Inferior parietal cortex (tissue), 1 donor: ENCODE measurements around the gene CORO6.
"Not testable (repeated sequence)": the region's sequence is repeated elsewhere in the genome, so short reads cannot be mapped to it uniquely, and the experiment has no call there.

Experiments
- DNase-seq: peaks from one replicate; pipeline ENCODE4 v3.0.0-alpha.2; 2016; ENCODE audit errors: extremely low spot score

Gene CORO6

DNA sequence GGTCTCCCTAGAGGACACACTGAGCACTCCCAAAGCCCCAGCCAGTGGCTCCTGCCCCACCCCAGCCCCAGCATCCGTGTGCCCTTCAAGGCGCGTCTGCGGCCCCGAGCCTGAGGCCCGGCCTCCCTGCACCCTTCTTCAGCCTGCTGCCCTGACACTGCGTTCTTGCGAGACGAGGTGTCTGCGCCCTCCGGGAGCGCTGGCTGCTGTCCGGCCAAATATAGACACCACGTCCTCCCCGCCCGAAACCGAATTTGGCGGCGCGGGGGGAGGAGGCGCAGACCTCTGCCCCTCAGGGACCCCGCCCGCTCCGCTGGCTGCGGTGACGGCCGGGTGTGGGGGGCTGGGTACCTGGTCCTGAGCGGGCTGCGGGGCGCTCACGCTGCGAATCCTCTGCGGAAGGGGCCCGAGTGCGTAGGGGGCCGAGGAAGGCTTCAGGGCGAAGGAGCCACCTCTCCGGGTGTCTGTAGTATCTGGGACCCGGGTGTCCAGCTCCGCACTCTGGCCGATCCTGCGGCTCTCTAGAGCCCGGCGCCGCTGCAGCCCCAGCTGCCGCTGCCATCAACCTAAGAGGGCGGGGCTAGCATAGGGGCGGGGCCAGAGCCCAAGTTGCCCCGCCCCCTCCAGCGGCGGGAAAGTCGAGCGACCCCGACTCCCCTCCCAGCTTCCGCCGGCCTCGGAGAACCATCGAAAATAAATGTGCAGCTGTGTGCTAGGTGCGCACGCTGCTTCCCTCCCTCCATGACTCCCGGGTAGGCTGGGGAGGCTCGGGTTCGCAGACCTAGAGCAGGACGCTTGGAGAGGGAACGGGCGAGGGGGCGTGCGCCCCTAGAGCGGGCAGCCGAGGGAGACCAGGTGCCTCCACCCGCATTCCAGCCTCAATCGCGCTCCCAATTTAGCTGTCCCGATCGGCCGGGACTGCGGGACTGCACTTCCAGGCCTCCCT lies at the start of gene CORO6:
TSS of gene CORO6 (minus strand) at position 576 of the 946 bp plus-strand sequence. CDS start 1,491 bp downstream, outside the sequence.
- peak; percentile 58 for DNase-seq

DNA sequence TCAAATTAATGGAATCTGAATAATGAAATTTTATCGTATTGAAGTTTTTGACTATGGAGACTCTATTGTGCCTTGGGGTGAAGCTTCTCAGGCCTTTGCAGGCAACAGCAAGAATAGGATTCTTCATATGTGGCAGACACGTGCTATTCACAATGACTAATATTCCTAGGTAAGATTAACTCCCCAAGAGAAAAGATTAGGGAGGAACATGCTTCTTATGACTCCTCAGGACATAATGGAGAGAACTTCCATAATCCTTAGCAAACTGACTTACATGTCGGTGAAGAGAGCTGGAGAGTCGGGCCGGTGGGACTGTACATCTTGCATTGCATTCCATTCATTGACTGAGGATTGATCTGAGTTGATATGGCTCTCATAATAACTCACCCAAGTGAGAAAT lies 48.9 kb upstream of the CORO6 start:
- no peak for DNase-seq

DNA sequence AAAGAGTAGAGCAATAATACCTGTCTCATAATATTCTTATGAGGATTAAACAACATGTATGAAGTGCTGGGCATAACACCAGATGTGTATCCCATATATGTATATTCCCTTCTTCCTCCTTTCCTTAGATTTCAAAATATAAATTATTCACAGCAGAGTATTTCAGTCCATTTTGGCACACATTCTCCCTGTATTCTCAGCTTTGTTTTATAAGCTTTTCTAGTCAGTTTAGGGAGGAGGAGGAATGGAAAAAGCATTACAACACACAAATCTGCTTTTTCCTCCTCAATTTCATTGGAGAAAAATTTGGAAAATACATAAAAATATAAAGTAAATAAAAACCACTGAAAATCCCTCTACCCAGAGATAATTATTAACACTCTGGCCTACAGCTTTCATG lies 46.6 kb upstream of the CORO6 start:
- DNase-seq, result no peak

DNA sequence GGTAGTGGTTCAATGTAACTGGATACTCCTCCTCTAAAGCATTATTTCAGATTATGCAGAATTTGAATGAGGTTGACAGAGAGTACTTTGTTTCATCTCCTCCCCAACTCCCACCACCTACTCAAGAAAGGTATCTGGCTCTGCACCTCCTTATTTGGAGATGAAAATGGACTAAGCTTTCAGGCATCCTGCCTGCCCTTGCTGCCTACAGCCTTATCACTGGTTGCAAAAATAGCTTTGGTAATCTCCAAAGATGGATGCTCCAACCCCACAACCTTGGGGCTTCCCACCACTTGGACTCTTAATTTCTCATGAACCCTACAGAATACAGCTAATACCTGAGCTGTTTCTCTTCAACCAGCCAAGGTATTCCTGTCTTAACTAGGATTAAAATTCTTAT lies 45.3 kb upstream of the CORO6 start:
- DNase-seq, result no peak

DNA sequence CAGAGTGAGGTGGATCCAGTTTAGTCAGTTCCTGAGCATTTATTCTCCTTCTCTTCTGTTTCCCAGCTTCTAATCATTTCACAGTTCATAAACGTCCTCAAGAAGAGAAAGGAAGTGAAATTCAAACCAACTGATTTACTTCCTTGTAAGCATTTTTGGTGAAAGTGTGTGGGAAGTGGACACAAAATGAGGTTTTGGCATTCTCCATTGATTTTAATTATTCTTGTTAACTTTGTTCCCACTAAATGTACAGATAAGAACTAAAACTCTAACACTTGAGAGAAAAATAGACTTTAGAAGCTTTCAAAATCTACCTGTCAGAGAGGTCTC lies 42.7 kb upstream of the CORO6 start:
- no peak for DNase-seq

DNA sequence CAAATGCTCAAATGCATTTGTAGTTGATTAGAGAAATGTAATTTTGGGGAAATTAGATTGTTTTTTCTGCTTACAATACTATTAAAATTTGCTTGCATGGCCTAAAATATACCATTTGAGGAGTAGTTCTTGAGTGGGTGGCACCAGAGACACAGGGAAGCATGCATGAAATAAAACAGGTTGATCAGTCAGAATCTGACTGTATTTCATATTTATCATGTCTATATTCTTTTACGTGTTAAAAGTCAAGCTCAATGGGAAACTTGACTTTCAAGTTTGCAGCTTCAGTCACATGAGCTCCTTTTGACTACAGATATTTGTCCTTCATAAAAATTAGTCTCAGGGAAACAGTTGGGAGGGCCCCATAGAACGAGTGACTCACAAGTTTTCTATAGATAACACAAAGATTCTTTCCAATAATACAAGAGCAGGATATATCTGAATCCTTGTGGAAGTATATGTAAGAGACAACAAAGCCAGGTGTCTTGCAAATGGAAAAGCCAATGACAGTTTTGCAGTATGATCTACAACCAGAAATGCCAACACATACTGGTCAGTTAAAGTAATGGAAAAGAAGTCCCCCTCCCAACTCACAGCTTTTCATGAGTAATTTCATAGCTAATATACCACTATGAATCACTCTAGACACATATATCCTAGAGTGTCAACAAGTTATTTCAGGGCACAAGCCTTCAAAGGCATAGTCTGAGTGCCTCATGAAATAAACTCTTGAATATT lies 42.2 kb upstream of the CORO6 start:
- no peak for DNase-seq

DNA sequence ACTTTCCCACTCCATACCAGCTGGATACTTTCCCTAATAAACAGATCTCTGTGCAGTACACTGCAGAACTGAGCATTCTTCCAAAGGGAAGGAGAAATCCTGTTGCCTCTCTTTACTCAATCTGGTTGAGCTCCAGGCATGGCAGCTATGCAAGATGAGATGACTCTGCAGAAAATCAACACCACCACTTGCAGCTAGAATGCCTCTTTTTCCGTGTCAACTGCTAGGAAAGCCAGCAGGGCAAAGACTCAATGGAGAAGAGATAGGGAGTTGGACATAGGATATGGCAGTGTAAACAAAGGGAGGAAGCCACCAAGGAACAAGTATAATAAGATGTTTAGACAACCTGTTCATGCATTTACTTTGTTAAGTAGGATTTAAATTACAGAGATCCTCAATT lies 40.4 kb upstream of the CORO6 start:
- DNase-seq, result peak; percentile 51

DNA sequence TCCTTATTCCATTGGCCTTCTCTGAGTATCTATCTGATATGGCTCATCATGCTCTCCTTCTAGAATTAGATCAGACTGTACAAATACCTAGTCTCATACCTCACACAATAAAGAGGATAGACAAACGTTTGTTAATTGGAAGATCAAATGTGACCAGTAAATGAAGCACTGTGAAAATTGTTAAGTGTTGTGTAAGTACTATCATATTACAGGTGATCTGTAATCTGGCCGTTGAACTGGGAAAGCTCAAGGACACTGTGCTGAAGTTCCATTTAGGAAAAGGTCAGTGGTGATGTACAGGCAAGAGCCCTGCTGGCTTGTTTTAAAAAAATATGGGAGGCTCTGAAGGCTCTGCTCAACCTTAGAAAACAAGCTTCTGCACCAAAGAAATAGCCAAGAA lies 38.5 kb upstream of the CORO6 start:
- no peak for DNase-seq

DNA sequence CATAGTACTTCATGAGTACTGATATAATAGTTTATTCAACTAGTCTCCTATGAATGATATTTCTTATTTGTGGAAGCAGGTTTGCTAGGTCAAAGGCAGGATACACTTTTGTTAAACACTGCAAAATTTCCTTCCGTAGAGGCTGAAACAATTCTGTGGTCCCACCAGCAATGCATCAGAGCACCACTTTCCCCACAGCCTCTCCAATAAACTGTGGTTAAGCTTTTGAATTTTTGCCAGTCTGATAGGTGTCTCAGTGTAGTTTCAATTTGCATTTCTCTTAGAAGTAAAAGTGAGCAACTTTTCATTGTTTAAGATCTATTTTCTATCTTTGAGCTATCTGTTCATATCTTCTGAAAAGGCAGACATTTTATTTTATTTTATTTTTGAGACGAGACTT lies 36.4 kb upstream of the CORO6 start:
- DNase-seq, result no peak

DNA sequence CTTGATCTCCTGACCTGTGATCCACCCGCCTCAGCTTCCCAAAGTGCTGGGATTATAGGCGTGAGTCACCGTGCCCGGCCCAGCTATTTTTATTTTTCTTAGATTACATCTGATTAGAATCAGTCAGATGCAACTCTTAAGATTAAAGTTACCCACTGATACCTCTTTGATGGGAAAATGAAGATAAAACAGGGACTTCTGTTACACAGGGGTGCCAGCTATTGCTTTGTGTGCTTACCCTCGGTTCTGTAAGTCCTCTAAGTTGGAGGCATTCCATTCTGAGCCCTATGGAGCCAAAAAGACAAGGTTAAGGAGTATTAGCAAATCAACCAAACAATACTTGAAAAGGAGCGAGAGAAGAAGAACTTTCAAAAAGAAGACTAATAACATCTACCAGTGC lies 32.6 kb upstream of the CORO6 start:
- no peak for DNase-seq

DNA sequence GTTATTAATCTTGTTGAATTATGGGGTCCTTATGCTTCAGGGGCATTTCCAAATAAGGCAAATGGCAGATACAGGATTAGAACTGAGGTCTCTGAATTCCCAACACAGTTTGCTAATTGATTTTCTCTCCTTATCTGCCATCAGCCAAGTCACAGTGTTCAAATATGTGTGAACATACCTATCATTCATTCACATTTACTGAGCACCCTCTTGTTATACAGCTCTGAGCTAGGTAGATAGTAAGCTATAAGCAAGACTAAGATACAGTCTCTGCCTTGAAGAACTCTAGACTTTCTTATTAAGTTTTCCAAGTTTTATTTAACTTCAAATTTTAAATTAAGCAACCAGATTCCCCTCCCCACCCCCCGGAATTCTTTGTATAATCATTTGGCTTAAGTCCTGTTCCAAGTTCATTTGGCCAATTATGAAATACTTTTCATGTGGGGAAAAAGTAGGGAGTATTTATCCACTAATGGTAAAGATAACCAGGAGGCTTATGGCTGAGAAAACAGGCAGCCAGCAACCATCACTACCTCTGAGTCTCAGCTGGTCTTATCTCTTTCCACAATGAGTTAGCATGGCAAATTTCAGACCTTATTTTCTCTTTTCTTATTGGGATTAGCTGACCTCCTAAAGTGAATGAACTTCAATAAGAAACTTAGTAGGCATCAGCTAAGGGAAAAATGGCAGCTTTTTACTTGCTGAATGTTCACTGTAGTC lies 31.4 kb upstream of the CORO6 start:
- no peak for DNase-seq

DNA sequence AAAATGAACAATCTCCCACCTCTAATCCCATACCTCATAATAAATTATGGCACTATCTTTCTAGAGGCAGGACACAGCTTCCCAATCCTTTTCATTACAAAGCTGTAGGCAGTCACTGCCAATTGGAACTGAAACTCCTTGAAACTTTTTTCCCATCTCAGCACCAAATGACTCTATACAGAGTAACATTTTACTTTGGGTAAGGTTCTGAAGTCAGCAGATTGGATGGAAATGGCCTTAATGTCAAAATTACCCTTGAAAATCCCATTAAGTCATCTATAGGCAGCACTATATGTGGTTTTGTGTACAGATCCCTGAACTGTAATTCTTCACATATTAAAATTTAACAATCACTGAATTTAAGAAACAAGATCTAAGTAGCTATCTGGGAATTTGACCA lies 30.3 kb upstream of the CORO6 start:
- no peak for DNase-seq

DNA sequence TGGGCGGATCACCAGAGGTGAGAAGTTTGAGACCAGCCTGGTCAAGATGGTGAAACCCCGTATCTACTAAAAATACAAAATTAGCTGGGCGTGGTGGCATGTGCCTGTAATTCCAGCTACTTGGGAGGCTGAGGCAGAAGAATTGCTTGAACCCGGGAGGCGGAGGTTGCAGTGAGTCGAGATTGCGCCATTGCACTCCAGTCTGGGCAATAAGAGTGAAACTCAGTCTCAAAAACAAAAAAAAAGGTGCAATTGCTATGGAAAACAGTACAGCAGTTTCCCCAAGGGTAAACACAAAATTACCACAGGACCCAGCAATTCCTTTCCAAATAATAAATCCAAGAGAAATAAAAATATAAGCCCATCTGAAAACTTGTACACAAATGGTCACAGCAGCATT lies 29.2 kb upstream of the CORO6 start:
- DNase-seq, result not testable (repeated sequence)

DNA sequence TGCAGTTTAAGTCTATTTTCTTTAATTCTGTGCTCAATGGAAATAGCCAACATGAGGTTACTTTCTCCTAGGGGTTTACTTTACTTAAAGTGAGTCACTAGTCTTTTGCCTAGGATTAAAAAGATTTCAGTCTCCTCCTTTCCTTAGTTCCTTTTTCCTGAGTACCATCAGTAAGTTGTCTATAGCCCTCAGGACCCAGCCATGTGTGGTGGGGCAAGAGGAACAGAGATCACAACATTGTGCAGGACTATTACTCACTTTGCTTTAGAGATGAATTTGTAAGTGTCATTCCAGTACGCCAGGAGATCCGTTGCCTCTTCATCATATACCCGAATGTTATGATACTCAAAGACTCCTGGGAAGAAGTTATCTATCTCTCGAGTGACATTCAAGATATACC lies 27.7 kb upstream of the CORO6 start:
- DNase-seq, result no peak

DNA sequence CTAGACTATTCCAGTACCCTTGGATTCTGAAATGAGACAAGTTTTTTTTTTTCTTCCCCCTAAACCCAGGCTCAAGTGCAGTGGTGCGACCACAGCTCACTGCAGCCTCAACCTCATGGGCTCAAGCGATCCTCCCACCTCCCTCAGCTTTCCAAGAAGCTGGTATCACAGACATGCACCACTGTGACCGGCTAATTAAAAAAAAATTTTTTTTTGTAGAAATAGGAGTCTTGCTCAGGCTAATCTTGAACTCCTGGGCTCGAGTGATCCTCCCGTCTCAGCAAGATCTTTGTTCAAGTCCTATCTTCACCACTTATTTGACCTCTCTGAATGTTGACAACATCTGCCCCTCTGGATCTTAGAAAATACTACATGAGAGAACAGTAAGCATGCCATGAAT lies 26.6 kb upstream of the CORO6 start:
- DNase-seq, result no peak

DNA sequence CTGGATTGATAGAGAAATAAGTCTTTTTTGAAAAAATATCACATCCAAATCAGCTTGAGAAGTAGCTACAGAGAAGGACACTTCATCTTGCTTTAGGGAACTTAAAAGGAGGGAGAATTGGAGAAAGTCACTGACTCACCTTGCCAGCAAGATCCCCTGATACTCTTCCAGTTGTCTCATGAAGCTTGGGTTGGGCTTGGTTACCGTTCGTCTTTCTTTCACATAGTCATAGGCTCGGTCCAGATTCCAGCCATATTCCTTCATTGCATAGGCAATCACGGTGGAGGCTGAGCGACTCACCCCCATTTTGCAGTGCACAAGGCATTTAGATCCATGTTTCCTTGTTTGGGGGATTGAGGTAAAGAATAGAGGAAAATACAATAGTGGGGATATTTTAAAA lies 25.3 kb upstream of the CORO6 start:
- DNase-seq, result no peak

DNA sequence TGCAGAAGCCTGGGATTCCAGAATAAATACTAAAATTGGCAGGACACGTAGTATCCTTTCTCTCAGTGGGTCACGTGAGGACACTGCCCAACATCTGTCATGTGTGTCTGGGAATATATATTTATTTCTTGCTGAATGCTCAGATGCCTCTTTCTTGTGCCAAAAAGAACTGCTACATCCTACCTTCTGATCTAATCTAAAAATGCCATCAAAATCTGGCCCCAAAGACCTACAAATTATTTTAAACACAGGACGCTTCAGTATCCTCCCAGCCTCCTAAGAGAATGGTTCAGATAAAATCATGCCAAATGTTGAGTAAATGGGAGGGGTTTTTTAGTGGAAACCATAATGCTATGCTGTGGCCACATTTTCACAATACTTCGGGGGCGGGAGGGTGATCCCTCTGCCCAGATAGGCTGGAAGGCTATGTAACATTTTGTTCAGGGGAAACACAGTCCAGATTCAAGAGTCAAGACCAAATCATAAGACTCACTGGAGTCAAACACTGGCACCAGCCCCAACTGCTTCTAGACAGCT lies 22.9 kb upstream of the CORO6 start:
- peak; percentile 68 for DNase-seq

DNA sequence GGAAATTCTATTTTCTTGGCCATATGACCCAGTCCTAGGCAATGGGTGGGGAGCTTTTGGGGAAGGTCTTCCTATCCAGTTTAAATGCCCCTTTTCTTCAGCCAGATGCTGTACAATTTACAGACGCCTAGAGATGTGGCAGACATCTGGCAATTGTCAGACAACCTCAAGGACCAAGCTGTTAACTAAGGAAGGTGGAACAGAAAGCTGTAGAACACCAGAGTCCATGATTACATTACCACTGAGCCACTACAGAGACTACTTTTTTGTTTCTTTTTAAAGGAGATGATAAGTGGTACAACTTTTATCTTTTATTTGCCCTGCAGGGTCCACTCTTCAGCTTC lies 21.1 kb upstream of the CORO6 start:
- no peak for DNase-seq

DNA sequence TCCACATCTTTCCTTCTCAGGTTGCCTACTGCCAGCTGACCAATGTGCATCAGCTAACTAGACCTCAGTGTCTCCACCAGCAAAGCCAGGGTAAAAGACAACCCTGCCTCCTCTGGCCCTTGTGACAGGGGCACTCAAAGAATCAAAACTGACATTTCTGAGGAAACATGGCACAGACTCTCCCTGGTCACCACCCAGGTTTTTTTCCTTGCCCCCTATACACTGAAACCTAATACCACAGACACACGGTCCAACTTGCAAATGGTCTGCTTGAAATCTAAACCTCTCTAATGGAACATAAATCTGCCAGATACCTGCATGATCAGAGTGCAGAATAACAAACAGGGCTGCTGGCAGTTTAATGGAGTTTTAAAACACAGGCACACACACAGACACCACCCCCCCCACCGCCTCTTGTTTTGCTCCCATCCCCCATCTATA lies 19.5 kb upstream of the CORO6 start:
- no peak for DNase-seq

DNA sequence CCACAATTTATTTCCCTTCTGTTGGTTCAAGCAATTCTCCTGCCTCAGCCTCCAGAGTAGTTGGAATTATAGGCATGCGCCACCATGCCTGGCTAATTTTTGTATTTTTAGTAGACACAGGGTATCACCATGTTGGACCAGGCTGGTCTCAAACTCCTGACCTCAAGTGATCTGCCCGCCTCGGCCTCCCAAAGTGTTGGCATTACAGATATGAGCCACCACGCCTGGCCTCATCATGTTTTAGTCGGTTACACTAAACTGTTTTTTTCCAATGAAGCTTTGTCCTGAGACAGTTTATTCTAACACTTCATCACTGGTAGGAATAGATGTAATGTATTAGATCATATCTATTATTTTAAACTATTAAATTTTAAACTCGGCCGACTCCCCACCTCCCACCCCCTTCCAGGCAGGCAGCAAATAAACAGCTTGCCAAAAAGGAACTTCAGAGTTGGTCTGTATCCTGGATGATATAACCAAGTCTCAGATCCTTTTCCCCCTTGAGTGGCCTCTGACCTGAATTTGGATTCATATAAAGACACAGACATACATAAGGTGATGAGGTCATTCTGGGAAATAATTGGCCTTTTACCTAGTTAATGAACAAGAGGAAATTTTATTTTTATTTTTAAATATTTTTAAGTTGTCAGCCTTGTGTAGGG lies 18.4 kb upstream of the CORO6 start:
- DNase-seq, result no peak

DNA sequence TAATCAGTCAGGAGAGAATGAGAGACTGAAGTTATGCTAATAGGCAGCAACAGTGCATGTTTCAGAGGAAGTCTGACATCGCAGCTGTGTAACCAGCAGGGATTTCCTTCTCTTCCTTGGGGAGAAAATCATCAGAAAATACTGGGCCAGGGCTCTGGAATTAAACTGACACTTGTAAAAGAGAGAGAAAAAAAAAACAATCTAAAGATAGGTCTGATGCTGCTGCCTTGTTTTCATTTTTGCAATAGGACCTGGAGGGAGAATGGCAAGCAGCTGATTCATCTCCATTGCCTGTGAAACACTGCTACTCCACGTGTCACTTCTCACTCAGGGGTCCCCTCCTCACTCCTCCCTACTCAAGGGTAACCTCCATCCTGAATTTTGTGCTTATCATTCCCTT lies 17.7 kb upstream of the CORO6 start:
- DNase-seq, result no peak

DNA sequence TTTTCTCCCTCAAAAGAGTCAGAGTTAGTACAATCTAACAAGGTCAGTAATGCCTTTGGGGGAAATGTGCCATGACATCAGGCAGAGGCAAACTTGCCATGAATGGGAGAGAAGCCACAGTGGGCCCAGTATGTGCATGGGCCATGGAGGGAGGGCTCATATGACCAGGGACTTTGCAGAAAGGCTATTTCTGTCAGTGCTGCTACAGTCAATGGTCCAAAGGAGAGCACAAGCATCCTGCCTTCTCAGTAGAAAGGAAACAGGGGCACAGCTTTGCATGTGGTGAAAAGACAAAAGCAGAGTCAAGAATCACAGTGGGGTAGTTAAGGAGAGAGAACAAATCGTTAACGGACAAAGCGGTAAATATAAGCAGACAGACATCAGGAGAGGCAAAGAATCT lies 11.2 kb upstream of the CORO6 start:
- no peak for DNase-seq
